Bronchial smooth muscle cell (primary cell): ENCODE measurements around the gene PCDHGC4. TPM values are rescaled to one million over a fixed set of nuclear protein-coding genes. Genes with fewer than 3 reads are reported as not detected.

Experiments used
- total RNA-seq: library from RNA; depleted of rRNA; stranded (reverse); fragments of >200 nt; gene quantifications from 2 replicates; pipeline ENCODE4 v1.2.1, GENCODE V29; 2014

Gene PCDHGC4
- total RNA-seq, result 3.2 and 3.3 TPM in 2 replicates

DNA sequence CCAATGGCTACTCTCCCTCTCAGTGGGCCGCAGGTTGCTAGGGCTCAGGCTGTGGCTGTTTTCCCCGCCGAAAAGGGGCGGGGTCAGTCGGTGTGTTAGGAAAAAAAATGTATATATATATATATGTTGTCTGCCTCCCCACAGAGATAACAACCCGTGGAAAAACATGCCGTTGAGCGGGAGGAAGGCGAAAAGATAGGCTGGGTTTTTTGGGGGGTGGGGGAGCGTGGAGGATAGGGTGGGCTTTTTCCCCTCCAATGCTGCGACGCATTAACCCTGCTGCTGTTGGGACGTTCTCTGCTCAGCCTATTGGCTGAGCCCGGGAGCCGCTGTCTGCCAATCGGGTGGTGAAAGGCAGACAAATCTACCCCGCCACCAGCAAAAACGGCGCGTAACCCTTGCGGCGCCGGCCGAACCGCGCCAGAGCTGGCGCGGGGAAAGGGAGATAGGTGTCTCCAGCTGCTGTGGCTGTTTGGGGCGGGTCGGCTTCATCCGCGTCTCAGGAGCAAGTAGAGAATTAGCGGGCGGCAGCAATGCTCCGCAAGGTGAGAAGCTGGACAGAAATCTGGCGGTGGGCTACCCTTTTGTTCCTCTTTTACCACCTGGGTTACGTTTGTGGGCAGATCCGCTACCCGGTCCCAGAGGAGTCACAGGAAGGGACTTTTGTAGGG lies at the start of gene PCDHGC4:
Gene PCDHGC4, plus strand, starts transcription at position 390 of the 671 bp plus-strand sequence. Its CDS starts 144 bp downstream, at position 534.

DNA sequence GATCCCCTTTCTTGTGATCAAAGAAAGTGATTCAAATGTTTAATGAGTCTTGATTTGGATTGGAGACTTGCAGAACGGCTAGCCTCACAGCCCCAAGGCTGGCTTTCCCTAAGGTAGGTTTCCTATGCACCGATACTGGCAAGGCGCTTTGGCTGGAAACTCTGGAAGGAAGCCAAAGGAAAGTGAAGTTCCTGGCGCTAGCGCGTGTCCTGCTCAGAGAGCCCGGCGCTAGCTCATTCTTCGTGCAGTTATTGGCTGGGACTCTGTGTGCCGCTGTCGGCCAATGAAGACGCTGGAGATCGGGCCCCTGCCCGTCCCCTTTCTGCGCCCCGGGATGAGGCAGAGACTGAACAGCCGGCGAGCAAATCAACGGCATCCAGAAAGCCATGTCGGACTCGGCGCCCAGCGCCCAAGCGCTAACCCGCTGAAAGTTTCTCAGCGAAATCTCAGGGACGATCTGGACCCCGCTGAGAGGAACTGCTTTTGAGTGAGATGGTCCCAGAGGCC lies 9.2 kb upstream of the PCDHGC4 start, which contains the start of gene PCDHGC3:
Gene PCDHGC3, plus strand, starts transcription at position 342 of the 507 bp plus-strand sequence. Its CDS starts 151 bp downstream, at position 493.

DNA sequence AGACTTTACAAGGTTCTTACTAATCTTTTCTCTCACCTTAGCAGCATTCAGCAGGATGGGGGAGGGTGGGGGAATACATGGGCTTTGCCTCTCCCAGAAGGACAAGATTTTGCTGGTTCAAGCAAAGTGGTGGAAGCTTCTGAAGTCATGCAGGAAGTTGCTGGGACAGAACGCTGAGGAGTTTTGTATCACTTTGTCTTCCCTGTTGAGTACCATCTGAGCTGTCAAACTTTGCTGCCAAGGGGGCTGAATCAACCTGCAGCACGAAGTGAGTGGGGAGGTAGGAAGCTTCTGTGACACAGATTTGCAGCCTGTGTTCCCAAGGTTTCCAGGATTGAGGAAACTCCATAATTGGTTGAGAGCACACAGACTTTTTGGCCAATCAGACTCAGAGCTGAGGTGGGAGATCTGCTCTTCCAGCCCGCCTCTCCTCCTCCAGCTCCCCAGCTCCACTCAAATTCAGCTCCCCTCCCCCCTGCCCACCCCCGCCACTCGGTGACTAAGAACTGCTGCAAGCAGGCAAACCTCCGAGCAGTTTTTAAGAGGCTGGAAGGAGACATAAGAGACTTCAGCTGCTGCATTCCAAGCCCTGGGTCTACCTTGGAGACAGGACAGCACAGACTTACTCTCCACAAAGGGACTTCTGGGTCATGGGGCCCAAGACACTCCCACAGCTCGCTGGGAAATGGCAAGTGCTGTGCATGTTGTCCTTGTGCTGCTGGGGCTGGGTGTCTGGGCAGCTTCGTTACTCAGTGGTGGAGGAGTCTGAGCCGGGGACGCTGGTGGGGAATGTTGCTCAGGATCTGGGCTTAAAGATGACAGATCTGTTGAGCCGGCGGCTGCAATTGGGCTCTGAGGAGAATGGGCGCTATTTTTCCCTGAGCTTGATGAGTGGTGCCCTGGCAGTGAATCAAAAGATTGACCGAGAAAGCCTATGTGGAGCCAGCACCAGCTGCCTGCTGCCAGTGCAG lies 4.0 kb downstream of the PCDHGC4 start, which contains the start of gene PCDHGC5:
Gene PCDHGC5, plus strand, starts transcription at position 491 of the 971 bp plus-strand sequence. Its CDS starts 160 bp downstream, at position 651.

Other genes with a start within 250 kb of the PCDHGC4 start
- gene PCDHB15, start 239.6 kb upstream of the PCDHGC4 start, total RNA-seq, result 0.32 and 0.60 TPM in 2 replicates
- gene SLC25A2, start 181.0 kb upstream of the PCDHGC4 start, total RNA-seq, result 0.32 TPM in 1 of 2 replicates, not detected in the other
- gene TAF7, start 164.2 kb upstream of the PCDHGC4 start, total RNA-seq, result 67.1 and 89.5 TPM in 2 replicates
- 1.3 and 1.9 TPM in 2 replicates for gene PCDHGA1, start 154.5 kb upstream of the PCDHGC4 start, total RNA-seq
- gene PCDHGA2, start 146.3 kb upstream of the PCDHGC4 start, total RNA-seq, result 2.3 and 4.9 TPM in 2 replicates
- gene PCDHGA3, start 141.2 kb upstream of the PCDHGC4 start, total RNA-seq, result 1.0 and 1.9 TPM in 2 replicates
- gene PCDHGB1, start 134.9 kb upstream of the PCDHGC4 start, total RNA-seq, result 1.5 and 3.8 TPM in 2 replicates
- 1.1 and 4.7 TPM in 2 replicates for gene PCDHGA4, start 130.0 kb upstream of the PCDHGC4 start, total RNA-seq
- gene PCDHGB2, start 125.0 kb upstream of the PCDHGC4 start, total RNA-seq, result 3.0 and 4.1 TPM in 2 replicates
- 1.6 and 2.0 TPM in 2 replicates for gene PCDHGA5, start 120.9 kb upstream of the PCDHGC4 start, total RNA-seq
- gene PCDHGB3, start 114.8 kb upstream of the PCDHGC4 start, total RNA-seq, result 5.1 and 5.4 TPM in 2 replicates
- 2.4 and 3.9 TPM in 2 replicates for gene PCDHGA6, start 111.1 kb upstream of the PCDHGC4 start, total RNA-seq
- gene PCDHGA7, start 102.3 kb upstream of the PCDHGC4 start, total RNA-seq, result 5.7 and 11.5 TPM in 2 replicates
- 26.7 and 34.0 TPM in 2 replicates for gene PCDHGB4, start 97.3 kb upstream of the PCDHGC4 start, total RNA-seq
- gene PCDHGA8, start 92.4 kb upstream of the PCDHGC4 start, total RNA-seq, result 3.5 and 4.4 TPM in 2 replicates
- gene PCDHGB5, start 87.1 kb upstream of the PCDHGC4 start, total RNA-seq, result 33.0 and 33.1 TPM in 2 replicates
- 2.9 and 3.8 TPM in 2 replicates for gene PCDHGA9, start 82.3 kb upstream of the PCDHGC4 start, total RNA-seq
- gene PCDHGB6, start 77.0 kb upstream of the PCDHGC4 start, total RNA-seq, result 3.0 and 3.7 TPM in 2 replicates
- 2.3 and 7.1 TPM in 2 replicates for gene PCDHGA10, start 72.0 kb upstream of the PCDHGC4 start, total RNA-seq
- 5.2 and 9.9 TPM in 2 replicates for gene PCDHGB7, start 67.4 kb upstream of the PCDHGC4 start, total RNA-seq
- gene PCDHGA11, start 64.0 kb upstream of the PCDHGC4 start, total RNA-seq, result 7.0 and 12.0 TPM in 2 replicates
- 7.4 and 15.8 TPM in 2 replicates for gene PCDHGA12, start 54.5 kb upstream of the PCDHGC4 start, total RNA-seq
- 55.5 and 158 TPM in 2 replicates for gene PCDHGC3, start 9.1 kb upstream of the PCDHGC4 start, total RNA-seq
- gene PCDHGC5, start 4.1 kb downstream of the PCDHGC4 start, total RNA-seq, result 3.5 and 4.4 TPM in 2 replicates
- gene DIAPH1, start 134.0 kb downstream of the PCDHGC4 start, total RNA-seq, result 17.9 and 23.5 TPM in 2 replicates
- gene HDAC3, start 151.8 kb downstream of the PCDHGC4 start, total RNA-seq, result 57.0 and 57.8 TPM in 2 replicates
- 0.77 and 1.4 TPM in 2 replicates for gene RELL2, start 152.0 kb downstream of the PCDHGC4 start, total RNA-seq
- 25.1 and 25.2 TPM in 2 replicates for gene FCHSD1, start 166.4 kb downstream of the PCDHGC4 start, total RNA-seq
- gene ARAP3, start 197.2 kb downstream of the PCDHGC4 start, total RNA-seq, result 2.8 and 3.5 TPM in 2 replicates